ENCODE measurements around the gene NDUFS7. TPM values are rescaled to one million over a fixed set of nuclear protein-coding genes. Genes with fewer than 3 reads are reported as not detected.

Gene NDUFS7
- 123 TPM in 2 replicates for total RNA-seq (2014; rRNA removed; shearing (Covaris generic))

- in situ Hi-C loops (cut with HindIII; ENCODE audit: low sequenced_read_pairs) = no loop called here
- DNase-seq (ENCODE audit: low spot score) = peak; percentile 89
Observed at GRCh38 chr19:1383312-1384084, at the start of gene NDUFS7. NDUFS7 (plus strand) TSS chr19:1383907; CDS start chr19:1383927, 20 bp downstream.

DNA sequence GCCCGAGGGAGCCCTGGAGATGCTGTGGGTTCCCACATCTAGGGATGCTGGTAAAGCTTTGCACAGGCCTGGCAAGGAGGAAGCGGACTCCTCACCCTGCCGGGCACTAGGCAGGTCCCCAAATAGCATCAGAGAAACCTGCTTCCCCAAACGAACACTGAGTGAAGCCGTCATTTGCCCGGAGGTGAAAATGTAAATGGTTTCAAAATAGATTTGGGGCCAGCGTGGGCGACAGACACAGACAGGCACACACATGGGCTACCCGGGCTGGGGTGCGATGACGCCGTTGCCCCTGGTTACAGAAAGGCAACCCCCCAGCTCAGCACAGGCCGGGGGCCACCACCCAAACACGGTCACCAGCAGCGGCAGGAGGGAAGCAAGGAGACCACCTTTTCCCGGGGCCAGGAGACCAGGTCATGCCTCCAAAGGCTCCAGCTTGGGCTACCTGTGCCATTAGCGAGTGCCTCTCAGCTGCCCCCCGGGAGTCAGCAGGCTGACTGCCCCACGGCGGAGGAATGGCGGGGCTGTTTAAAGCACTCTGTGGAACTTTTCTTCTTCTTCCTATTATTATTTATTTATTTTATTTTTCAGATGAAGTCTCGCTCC, 47.5 kb upstream of the NDUFS7 start:
- no peak for DNase-seq (ENCODE audit: low spot score)
- in situ Hi-C loops (cut with HindIII; ENCODE audit: low sequenced_read_pairs) = no loop called here

DNA sequence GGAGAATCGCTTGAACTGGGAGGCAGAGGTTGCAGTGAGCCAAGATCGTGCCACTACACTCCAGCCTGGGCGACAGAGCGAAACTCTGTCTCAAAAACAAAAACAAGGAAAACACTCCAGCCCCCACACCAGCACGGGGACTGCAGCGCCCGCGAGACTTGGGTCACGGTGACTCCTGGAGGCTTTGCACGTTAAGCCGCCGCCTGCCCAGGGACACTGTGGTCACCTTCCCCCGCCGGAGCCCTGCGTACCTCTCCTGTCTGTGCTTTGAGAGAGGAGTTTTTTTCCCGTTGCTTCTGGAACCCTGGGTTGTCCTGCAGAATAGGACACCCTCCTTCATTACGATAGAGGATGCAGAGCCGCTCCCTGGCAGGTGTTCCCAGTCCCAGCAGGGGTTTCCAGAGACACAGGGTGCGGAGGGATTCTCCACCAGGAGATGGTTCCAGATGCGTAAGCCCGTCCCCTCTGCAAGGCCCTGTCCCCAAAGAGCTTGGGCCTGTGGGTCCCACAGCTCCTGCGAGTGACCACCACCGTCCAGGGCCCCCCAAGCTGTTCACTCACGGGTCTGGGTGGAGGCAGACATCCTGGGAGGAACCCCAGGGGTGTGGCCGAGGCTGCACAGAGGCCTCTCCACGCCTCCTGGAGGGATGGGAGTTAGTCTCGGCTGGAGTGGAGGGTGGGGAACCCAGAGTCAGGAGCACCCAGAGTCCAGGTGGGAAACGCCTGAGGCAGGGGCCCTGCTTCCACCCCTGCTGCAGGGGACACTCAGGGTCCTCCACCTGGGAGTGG, 42.8 kb upstream of the NDUFS7 start:
- DNase-seq (ENCODE audit: low spot score) = no peak
- in situ Hi-C loops (cut with HindIII; ENCODE audit: low sequenced_read_pairs) = no loop called here

- in situ Hi-C loops (cut with HindIII; ENCODE audit: low sequenced_read_pairs) = no loop called here
- DNase-seq (ENCODE audit: low spot score) = no peak
Observed at GRCh38 chr19:1343041-1343440, 40.7 kb upstream of the NDUFS7 start.

DNA sequence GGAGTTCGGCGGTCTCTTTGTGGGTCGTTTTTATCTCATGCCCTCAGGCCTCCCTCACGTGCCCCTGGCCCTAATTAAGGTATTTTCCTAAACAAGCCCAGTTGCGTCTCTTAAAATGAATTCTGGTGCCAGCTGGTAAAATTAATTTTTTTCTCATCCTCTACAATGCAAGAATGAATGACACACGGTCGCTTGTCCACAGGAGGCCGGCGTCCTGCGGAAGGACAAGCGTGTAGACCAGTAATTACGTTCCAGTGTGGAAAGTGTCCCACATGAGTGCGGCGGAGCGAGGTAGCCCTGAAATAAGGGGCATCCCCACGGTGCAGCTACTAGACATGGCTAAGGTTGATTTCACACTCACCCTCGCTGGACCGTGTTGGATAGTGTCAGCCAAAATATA, 34.5 kb upstream of the NDUFS7 start:
- no peak for DNase-seq (ENCODE audit: low spot score)
- in situ Hi-C loops (cut with HindIII; ENCODE audit: low sequenced_read_pairs) = no loop called here

DNA sequence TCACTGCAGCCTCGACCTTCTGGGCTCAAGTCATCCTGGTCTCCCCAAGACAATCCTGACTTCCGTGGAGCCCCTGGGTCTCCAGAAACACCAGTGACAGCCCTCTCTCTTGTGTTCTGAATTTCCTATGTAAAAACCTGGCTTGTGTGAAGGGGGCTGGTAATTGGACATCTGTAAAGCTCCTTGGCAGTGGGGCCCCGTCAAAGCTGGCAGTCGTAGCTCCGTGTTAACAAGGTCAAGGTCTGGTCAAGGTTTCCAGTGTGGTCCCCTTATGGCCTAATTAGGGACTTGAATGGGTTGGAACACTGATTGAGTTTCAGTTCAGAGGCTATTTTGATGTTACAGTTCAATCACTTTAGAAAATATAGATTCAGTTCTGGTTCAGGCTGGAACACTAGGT, 32.8 kb upstream of the NDUFS7 start:
- in situ Hi-C loops (cut with HindIII; ENCODE audit: low sequenced_read_pairs) = no loop called here
- no peak for DNase-seq (ENCODE audit: low spot score)

- DNase-seq (ENCODE audit: low spot score) = no peak
- in situ Hi-C loops (cut with HindIII; ENCODE audit: low sequenced_read_pairs) = no loop called here
Observed at GRCh38 chr19:1351381-1351851, 32.3 kb upstream of the NDUFS7 start.

GRCh38 chr19:1353144-1353543, 30.6 kb upstream of the NDUFS7 start:
- DNase-seq (ENCODE audit: low spot score) = no peak
- in situ Hi-C loops (cut with HindIII; ENCODE audit: low sequenced_read_pairs) = no loop called here

- DNase-seq (ENCODE audit: low spot score) = no peak
- in situ Hi-C loops (cut with HindIII; ENCODE audit: low sequenced_read_pairs) = no loop called here
Observed at GRCh38 chr19:1354970-1355567, 28.6 kb upstream of the NDUFS7 start.

DNA sequence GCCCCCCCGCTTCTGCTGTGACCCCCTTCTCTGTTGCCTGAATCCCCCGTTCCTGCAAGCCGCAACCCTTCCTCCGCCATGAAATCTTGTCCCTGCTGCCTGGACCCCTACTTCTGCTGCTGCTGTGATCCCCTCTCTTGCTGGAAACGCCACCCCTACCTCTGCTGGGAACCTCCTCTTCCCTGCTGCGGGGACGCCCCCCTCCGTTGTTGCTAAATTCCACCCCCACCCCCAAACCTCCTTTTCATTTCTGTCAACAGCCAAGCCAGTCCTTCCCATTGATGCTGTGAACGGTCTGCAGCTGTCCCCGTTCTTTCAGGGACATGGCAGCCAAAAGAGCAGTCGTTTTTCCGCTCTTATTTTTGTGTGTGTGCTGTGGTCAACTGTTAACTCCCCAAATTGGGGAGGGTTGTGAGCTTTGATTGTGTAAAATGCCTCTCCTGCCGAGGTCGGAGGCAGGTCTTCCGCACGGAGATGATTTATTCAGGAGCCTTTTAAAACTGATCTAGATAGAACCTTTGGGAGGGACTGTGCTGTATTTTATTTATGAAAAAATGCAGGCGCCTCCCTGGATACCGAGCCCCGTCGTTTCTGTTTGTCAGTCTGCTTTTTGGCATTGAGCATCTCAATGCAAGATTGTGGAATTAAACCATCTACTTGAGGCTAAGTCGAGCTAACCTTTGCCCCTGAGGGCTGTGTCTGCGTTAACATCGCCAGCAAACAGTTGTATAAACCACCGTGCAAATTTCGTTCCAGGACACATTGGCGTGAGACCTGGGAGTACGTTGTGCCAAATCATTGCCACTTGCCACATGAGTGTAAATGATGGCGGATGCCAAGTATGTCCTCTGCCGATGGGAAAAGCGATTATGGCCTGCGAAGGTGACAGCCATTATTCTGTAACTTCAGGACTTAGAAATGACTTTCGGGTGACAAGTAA, 27.9 kb upstream of the NDUFS7 start:
- in situ Hi-C loops (cut with HindIII; ENCODE audit: low sequenced_read_pairs) = no loop called here
- DNase-seq (ENCODE audit: low spot score) = peak; percentile 72

DNA sequence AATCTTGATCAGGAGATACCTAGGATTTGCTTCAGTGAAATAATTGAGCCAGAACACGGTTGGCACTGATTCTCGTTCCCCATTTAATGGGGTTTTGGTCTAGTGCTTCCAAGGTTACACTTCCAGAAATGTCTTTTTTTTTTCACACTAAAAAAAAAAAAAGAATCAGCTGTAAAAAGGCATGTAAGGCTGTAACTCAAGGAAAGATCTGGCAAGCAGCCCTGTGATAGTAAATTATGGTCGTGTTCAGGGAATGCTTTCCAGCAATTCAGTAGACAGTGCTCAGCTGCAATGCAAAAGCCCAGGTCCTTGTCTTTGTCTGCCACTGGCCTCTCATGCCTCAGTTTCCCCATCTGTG, 27.2 kb upstream of the NDUFS7 start:
- in situ Hi-C loops (cut with HindIII; ENCODE audit: low sequenced_read_pairs) = no loop called here
- DNase-seq (ENCODE audit: low spot score) = no peak

- in situ Hi-C loops (cut with HindIII; ENCODE audit: low sequenced_read_pairs) = no loop called here
- no peak for DNase-seq (ENCODE audit: low spot score)
Observed at GRCh38 chr19:1357531-1358109, 26.1 kb upstream of the NDUFS7 start.

DNA sequence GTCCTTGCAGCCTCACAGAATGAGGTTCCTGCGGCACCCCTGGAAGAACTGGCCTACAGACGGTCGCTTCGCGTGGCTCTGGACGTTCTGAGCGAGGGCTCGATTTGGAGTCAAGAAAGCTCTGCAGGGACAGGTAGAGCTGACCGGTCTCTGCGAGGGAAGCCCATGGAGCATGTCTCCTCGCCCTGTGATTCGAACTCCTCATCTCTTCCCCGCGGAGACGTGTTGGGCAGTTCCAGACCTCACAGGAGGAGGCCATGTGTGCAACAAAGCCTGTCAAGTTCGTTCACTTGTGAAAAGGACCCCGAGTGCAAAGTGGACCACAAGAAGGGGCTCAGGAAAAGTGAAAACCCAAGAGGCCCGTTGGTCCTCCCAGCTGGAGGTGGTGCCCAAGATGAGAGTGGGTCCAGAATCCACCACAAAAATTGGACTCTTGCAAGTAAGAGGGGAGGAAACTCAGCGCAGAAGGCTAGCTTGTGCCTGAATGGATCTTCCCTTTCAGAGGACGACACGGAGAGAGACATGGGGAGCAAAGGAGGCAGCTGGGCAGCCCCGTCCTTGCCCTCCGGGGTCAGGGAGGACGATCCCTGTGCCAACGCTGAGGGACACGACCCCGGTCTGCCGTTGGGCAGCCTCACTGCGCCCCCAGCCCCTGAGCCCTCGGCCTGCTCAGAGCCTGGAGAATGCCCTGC, 23.4 kb upstream of the NDUFS7 start:
- in situ Hi-C loops (cut with HindIII; ENCODE audit: low sequenced_read_pairs) = no loop called here
- no peak for DNase-seq (ENCODE audit: low spot score)

DNA sequence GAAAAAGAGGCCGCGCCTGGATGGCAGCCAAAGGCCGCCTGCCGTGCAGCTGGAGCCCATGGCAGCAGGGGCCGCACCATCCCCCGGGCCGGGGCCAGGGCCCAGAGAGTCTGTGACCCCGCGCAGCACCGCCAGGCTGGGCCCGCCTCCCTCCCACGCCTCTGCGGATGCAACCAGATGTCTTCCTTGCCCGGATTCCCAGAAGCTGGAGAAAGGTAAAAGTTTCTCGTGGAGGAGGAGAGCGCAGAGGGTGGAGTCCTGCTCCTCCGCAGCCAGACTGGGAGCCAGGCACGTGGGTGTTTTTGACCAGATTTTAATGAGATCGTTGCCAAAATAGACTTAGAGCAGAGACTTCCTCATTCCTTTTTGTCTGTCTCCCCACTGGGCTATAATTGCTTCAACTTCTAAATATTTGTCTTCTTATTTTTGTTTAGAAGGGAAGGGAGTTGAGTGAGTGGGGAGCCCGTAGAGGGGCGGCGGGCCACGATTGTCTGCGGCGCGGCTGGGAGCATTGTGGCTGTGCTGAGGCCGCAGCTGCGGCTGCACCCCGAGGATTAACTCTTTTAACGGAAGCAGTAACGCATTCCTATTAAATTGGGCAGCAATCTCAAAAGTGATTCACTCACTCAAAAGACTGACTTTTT, 22.8 kb upstream of the NDUFS7 start:
- peak; percentile 42 for DNase-seq (ENCODE audit: low spot score)
- in situ Hi-C loops (cut with HindIII; ENCODE audit: low sequenced_read_pairs) = no loop called here

DNA sequence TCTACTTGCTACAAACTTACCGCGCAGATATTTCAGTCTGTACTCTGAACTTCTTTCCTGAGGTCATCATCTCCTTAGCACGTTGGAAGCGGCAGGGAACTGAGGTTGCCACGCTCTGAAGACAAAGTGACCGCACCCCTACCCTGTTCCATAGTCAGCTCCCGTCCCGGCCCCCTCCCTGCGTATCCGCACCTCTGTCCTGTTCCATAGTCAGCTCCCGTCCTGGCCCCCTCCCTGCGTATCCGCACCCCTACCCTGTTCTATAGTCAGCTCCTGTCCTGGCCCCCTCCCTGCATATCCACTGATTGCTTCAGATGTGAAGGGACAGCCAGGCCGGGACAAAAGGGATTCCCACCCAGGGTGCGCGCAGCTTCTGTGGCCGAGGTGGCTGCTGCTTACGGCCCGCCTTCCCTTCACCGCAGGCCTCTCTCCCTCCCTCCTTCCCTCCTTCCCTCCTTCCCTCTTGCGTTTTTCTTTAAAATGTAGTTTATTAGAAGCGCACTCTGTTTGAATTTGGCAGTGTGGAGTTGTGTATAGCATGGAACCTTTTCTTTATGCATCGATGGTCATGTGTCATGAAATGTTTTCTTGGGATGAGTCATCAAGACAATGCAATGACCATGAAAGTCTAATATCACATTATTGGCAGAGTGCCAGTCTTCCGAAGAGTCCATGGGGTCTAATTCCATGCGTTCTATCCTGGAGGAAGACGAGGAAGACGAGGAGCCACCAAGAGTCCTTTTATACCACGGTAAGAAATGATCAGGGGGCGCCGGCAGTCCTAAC, 21.9 kb upstream of the NDUFS7 start:
- no peak for DNase-seq (ENCODE audit: low spot score)
- in situ Hi-C loops (cut with HindIII; ENCODE audit: low sequenced_read_pairs) = no loop called here

DNA sequence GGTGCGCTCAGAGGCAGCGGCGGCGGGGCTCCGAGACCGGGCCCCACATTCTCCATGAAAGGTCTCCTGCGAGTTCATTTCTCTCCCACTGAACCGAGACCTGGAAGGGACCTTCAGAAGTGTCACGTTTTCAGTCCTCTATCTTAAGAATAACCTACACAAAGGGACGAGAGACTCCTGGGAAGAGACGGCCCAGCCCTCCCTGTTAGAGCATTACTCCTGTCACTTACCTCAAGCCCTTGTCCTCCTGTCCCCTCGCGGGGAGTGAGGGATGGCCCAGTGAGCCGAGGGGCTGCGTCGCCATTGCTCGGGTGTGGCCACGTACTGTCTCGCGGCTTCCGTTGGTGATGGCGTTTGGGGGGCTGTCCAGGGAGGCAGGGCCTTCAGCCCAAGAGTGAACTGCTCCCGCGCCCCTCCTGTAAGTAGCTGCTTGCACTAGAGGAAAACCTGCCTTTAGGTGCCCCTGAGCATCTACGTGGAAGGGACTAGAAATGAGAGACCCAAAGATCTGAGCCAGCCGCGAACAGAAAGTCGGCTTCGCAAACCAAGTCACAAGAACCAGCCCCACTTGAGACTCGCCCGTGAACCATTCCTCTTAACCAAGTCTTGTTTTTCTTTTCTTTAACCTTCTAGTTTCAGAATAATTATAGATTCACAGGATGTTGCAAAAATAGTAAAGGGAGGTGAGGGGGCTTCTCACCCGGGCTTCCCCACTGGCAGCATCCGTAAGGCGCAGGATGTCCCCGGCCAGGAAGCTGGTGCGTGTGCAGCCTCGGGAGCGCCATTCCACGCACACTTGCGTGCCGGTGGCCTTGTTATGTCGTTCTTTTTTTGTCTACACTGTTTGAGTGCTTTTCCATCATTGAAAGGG, 21.1 kb upstream of the NDUFS7 start:
- in situ Hi-C loops (cut with HindIII; ENCODE audit: low sequenced_read_pairs) = no loop called here
- no peak for DNase-seq (ENCODE audit: low spot score)

Measured in G401 (cell line).